Upper lobe of right lung (tissue), 1 donor: Measurements from ENCODE around the gene DNA2. TPM values are rescaled to one million over a fixed set of nuclear protein-coding genes. Genes with fewer than 3 reads are reported as not detected.

Experiments
- ATAC-seq: fragments of 200-7000 bp; cut with Tn5 transposase; one replicate; pipeline ENCODE4 v1.9.1; 2020; ENCODE audit warnings: mild to moderate bottlenecking, moderate library complexity
- DNase-seq: peaks from one replicate; pipeline ENCODE4 v3.0.0-alpha.2; 2020
- H3K27ac ChIP-seq: fragments of 200-600 bp; one replicate; pipeline ENCODE4 v1.8.0; 2022
- H3K27me3 ChIP-seq: fragments of 200-600 bp; one replicate; pipeline ENCODE4 v1.8.0; 2022; ENCODE audit warnings: mild to moderate bottlenecking
- H3K36me3 ChIP-seq: fragments of 200-600 bp; one replicate; pipeline ENCODE4 v1.8.0; 2022
- H3K4me1 ChIP-seq: fragments of 200-600 bp; one replicate; pipeline ENCODE4 v1.8.0; 2022
- H3K4me3 ChIP-seq: fragments of 200-600 bp; one replicate; pipeline ENCODE4 v1.8.0; 2022; ENCODE audit warnings: mild to moderate bottlenecking
- H3K9me3 ChIP-seq: fragments of 200-600 bp; one replicate; pipeline ENCODE4 v1.8.0; 2022
- CTCF ChIP-seq: fragments of 200-600 bp; IDR thresholded peaks from one replicate; pipeline ENCODE4 v1.8.0; 2022; ENCODE audit warnings: antibody characterized with exemption
- intact Hi-C: fragments of 100-400 bp; cut with DNase I; formaldehyde crosslinking; loops from one replicate; pipeline ENCODE4 v1.11.0; 2022
- total RNA-seq: library from RNA; stranded (reverse); fragmentation: NEBNext Ultra II Directional; extraction: Animal tissue kit (Norgen Biotek cat#: 25700); gene quantifications from one replicate; pipeline ENCODE4 v1.2.1, GENCODE V29; 2021
- donor health status: DM: no; HTN: yes; CAD: no; lungs with severe emphysema.

The DNA2 gene
- total RNA-seq, 1 donor from 2014 or later = 5.2 TPM

DNA sequence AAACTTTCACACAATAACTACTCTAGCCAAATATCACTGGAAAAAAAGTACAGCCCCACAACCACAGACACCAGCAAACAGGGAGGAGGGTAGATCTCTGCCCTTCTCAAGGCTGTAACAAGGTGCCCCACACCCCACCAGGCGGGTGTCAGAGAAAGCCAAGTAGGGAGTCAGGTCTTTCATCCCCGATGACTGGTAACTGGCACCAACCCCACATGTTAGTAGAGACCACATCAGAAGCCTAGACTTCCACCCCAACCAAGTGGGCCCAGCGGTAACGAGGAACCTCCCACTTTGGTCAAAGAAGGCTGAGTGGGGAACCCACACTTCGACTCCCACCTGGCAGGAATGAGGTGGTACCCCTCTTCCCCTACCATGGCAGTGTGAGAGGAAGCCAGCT, 48.3 kb downstream of the DNA2 start:
- ATAC-seq (no peak), DNase-seq (no peak)
- no peaks in the 10 kb centered on the region for H3K9me3 ChIP-seq
- no peaks in the 10 kb centered on the region for H3K36me3 ChIP-seq
- no peaks in the 10 kb centered on the region for H3K27me3 ChIP-seq
- intact Hi-C loops = no loop called here
- no peaks in the 10 kb centered on the region for H3K4me1 ChIP-seq
- H3K27ac ChIP-seq = no peak overlapping the region
- TF ChIP-seq CTCF = no peak
- H3K4me3 ChIP-seq = no peak overlapping the region

- no peak overlapping the region for H3K27ac ChIP-seq
- intact Hi-C loops = no loop called here
- TF ChIP-seq CTCF = no peak
- H3K4me3 ChIP-seq = no peak overlapping the region
- DNase-seq (no peak), ATAC-seq (no peak)
- H3K27me3 ChIP-seq = no peaks in the 10 kb centered on the region
- H3K4me1 ChIP-seq = no peaks in the 10 kb centered on the region
- H3K36me3 ChIP-seq = no peaks in the 10 kb centered on the region
- H3K9me3 ChIP-seq = no peaks in the 10 kb centered on the region
Measured at GRCh38 chr10:68419376-68419775, 52.4 kb downstream of the DNA2 start.

DNA sequence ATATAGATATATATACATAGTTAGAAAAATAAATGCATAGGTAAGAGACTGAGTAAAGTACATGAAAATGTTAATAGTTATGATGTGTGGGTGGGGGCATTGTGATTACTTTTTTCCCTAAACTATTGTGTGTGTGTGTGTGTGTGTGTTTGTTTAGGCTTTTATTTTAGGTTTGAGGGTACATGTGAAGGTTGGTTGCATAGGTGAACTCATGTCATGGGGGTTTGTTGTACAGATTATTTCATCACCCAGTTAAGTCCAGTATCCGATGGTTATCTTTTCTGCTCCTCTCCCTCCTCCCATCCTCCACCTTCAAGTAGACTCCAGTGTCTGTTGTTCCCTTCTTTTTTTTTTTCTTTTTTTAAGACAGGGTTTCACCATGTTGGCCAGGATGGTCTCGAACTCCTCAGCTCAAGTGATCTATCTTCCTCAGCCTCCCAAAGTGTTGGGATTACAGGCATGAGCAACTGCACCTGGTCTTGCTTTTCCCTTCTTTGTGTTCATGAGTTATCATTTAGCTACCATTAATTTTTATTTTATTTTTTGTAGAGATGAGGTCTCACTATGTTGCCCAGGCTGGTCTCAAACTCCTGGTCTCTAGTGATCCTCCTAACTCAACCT, 62.8 kb downstream of the DNA2 start:
- intact Hi-C loops = no loop called here
- DNase-seq = no peak
- TF ChIP-seq CTCF = no peak

GRCh38 chr10:68406815-68407548, 64.8 kb downstream of the DNA2 start, which contains the start of gene RUFY2:
Gene RUFY2 (minus strand): TSS chr10:68407277. CDS start chr10:68407189, 88 bp downstream.
- peak; percentile 49 for TF ChIP-seq CTCF
- Histone ChIP-seq H3K9me3 (no peaks in the 10 kb centered on the region), H3K27ac (peak within 1 kb of the TSS; percentile 91), H3K27me3 (no peaks in the 10 kb centered on the region), H3K4me1 (peaks cover 5% of the 10 kb centered on the region), H3K36me3 (no peaks in the 10 kb centered on the region), H3K4me3 (peak within 1 kb of the TSS; percentile 97)
- DNase-seq (peak; percentile 92), ATAC-seq (peak; percentile 99)
- intact Hi-C loops = no loop called here

More for the DNA sequence above, 62.8 kb downstream of the DNA2 start:
- Histone ChIP-seq H3K9me3 (no peaks in the 10 kb centered on the region), H3K36me3 (no peaks in the 10 kb centered on the region), H3K27ac (no peak overlapping the region), H3K4me1 (peaks cover 5% of the 10 kb centered on the region), H3K27me3 (no peaks in the 10 kb centered on the region), H3K4me3 (no peak overlapping the region)
- ATAC-seq = no peak

- DNase-seq (peak; percentile 82), ATAC-seq (peak; percentile 73)
- Histone ChIP-seq H3K36me3 (peaks cover 5% of the 10 kb centered on the region), H3K9me3 (no peaks in the 10 kb centered on the region), H3K4me3 (peak overlapping the region; percentile 97), H3K4me1 (peaks cover 5% of the 10 kb centered on the region), H3K27me3 (no peaks in the 10 kb centered on the region), H3K27ac (peak overlapping the region; percentile 91)
- no peak for TF ChIP-seq CTCF
- intact Hi-C loops = no loop called here
Measured at GRCh38 chr10:68406111-68406814, 65.5 kb downstream of the DNA2 start.
